Prostate gland (tissue), 2 donors: Measurements from ENCODE around the gene CDC42BPA. TPM values are rescaled to one million over a fixed set of nuclear protein-coding genes. Genes with fewer than 3 reads are reported as not detected.

Experiments used
- DNase-seq: peaks from one replicate; pipeline ENCODE4 v3.0.0-alpha.2; 2019; ENCODE audit warnings: low spot score
- H3K27ac ChIP-seq, 2 donors: fragments of 200-600 bp; sonication (generic); 2 replicates each; pipeline ENCODE4 v1.5.1; 2017 to 2019
- H3K27me3 ChIP-seq: fragments of 200-600 bp; sonication (generic); replicated peaks from 2 replicates; pipeline ENCODE4 v1.5.1; 2019; ENCODE audit not compliant: insufficient read depth
- H3K36me3 ChIP-seq, 2 donors: fragments of 200-600 bp; sonication (generic); 1 replicate in 1 of 2; 2 replicates in 1 of 2; pipeline versions ENCODE4 v1.5.1 to v1.8.1; 2017 to 2019
- H3K4me1 ChIP-seq: fragments of 200-600 bp; sonication (generic); replicated peaks from 2 replicates; pipeline ENCODE4 v1.5.1; 2019
- H3K4me3 ChIP-seq, 2 donors: fragments of 200-600 bp; sonication (generic); 2 replicates each; pipeline ENCODE4 v1.5.1; 2017 to 2019
- H3K9me3 ChIP-seq: fragments of 200-600 bp; sonication (generic); 2 replicates; pipeline ENCODE4 v1.5.1; 2017
- CTCF ChIP-seq, 4 experiments: fragments of 200-600 bp in 2 of 4; fragments of 450-650 bp in 2 of 4; sonication (generic) in 2 of 4; IDR thresholded peaks; 1 replicate in 3 of 4; 2 replicates in 1 of 4; pipeline ENCODE4 v1.5.1; 2016 to 2019; ENCODE audit warnings: antibody characterized with exemption in 4 of 4, mild to moderate bottlenecking in 2 of 4, moderate library complexity in 2 of 4
- POLR2A ChIP-seq: fragments of 450-650 bp; IDR thresholded peaks from one replicate; pipeline ENCODE4 v1.6.1; 2016; ENCODE audit warnings: antibody characterized with exemption, mild to moderate bottlenecking
- POLR2AphosphoS5 ChIP-seq: sonication (generic); formaldehyde crosslinking; IDR thresholded peaks from one replicate; pipeline ENCODE4 v1.6.1; 2017; ENCODE audit warnings: antibody characterized with exemption
- WGBS: methylation state at CpG from one replicate; pipeline ENCODE4 v1.1.5; 2018; 5-methylcytosine and 5-hydroxymethylcytosine counted together
- intact Hi-C: fragments of 100-400 bp; cut with DNase I; formaldehyde crosslinking; loops from one replicate; pipeline ENCODE4 v1.14.2; 2022
- total RNA-seq, 2 donors: library from RNA; depleted of rRNA; stranded (reverse); fragments of >200 nt; gene quantifications; one replicate each; pipeline ENCODE4 v1.1.0, GENCODE V29; 2016

Gene CDC42BPA
- total RNA-seq, 2 donors from 2014 or later: 31.3 to 76.9 TPM

GRCh38 chr1:226966683-226967082 is 351.6 kb downstream of the CDC42BPA start:
- no peak overlapping the region for H3K4me3 ChIP-seq
- TF ChIP-seq POLR2A: no peak
- TF ChIP-seq CTCF (IDR thresholded peaks at IDR 0.05): no peak
- TF ChIP-seq POLR2AphosphoS5: no peak
- no peaks in the 10 kb centered on the region for H3K4me1 ChIP-seq
- intact Hi-C loops: no loop called here
- H3K27ac ChIP-seq: no peak overlapping the region
- no peaks in the 10 kb centered on the region for H3K27me3 ChIP-seq
- no peaks in the 10 kb centered on the region for H3K9me3 ChIP-seq
- H3K36me3 ChIP-seq: no peaks in the 10 kb centered on the region
- DNase-seq: no peak
- 96% methylated on average over 4 of the region's 4 CpGs for WGBS

GRCh38 chr1:226965581-226966440 is 352.5 kb downstream of the CDC42BPA start:
- Histone ChIP-seq H3K9me3 (no peaks in the 10 kb centered on the region), H3K4me3 (no peak overlapping the region), H3K27me3 (no peaks in the 10 kb centered on the region), H3K4me1 (no peaks in the 10 kb centered on the region), H3K36me3 (no peaks in the 10 kb centered on the region), H3K27ac (no peak overlapping the region)
- intact Hi-C loops: no loop called here
- no peak for DNase-seq
- whole genome bisulfite sequencing: 78% methylated on average over 21 of the region's 23 CpGs
- TF ChIP-seq CTCF (IDR thresholded peaks at IDR 0.05) (no peak), POLR2A (no peak), POLR2AphosphoS5 (no peak)

- Histone ChIP-seq H3K36me3 (no peaks in the 10 kb centered on the region), H3K4me1 (no peaks in the 10 kb centered on the region), H3K27me3 (no peaks in the 10 kb centered on the region), H3K4me3 (no peak overlapping the region), H3K9me3 (no peaks in the 10 kb centered on the region), H3K27ac (no peak overlapping the region)
- DNase-seq: no peak
- intact Hi-C loops: no loop called here
- no peak for TF ChIP-seq POLR2A
- TF ChIP-seq POLR2AphosphoS5: no peak
- no peak for TF ChIP-seq CTCF (IDR thresholded peaks at IDR 0.05)
- 92% methylated on average over 21 of the region's 29 CpGs for WGBS
Measured at GRCh38 chr1:226964611-226965486, 353.4 kb downstream of the CDC42BPA start.

- no peak for DNase-seq
- no peaks in the 10 kb centered on the region for H3K36me3 ChIP-seq
- no peaks in the 10 kb centered on the region for H3K9me3 ChIP-seq
- intact Hi-C loops: no loop called here
- 78% methylated on average over 6 of the region's 6 CpGs for WGBS
- TF ChIP-seq CTCF (IDR thresholded peaks at IDR 0.05): no peak
- no peak for TF ChIP-seq POLR2AphosphoS5
- TF ChIP-seq POLR2A: no peak
- H3K27ac ChIP-seq: no peak overlapping the region
- H3K4me1 ChIP-seq: no peaks in the 10 kb centered on the region
- H3K4me3 ChIP-seq: no peak overlapping the region
- no peaks in the 10 kb centered on the region for H3K27me3 ChIP-seq
Measured at GRCh38 chr1:226964068-226964425, 354.2 kb downstream of the CDC42BPA start.
